Peyer's patch (tissue), 4 donors: Measurements from ENCODE around the gene FBXO21. TPM values are rescaled to one million over a fixed set of nuclear protein-coding genes. Genes with fewer than 3 reads are reported as not detected.

Experiments
- DNase-seq, 3 donors: peaks; one replicate each; pipeline ENCODE4 v3.0.0-alpha.2; 2017 to 2019
- H3K27ac ChIP-seq, 4 donors: fragments of 200-600 bp; sonication (generic); one replicate each; pipeline ENCODE4 v1.5.1; 2016 to 2019
- H3K27me3 ChIP-seq, 2 donors: fragments of 200-600 bp; sonication (generic); one replicate each; pipeline ENCODE4 v1.5.1; 2019
- H3K36me3 ChIP-seq, 3 donors: fragments of 200-600 bp; sonication (generic); one replicate each; pipeline ENCODE4 v1.5.1; 2016 to 2019
- H3K4me1 ChIP-seq, 4 donors: fragments of 200-600 bp; sonication (generic); one replicate each; pipeline ENCODE4 v1.5.1; 2016 to 2019
- H3K4me3 ChIP-seq, 4 donors: fragments of 200-600 bp; sonication (generic); 1 replicate in 3 of 4; 2 replicates in 1 of 4; pipeline ENCODE4 v1.5.1; 2016 to 2019; ENCODE audit warnings: mild to moderate bottlenecking in 1 of 4
- H3K9me3 ChIP-seq, 4 donors: fragments of 200-600 bp; sonication (generic); one replicate each; pipeline ENCODE4 v1.5.1; 2016 to 2019; ENCODE audit warnings: mild to moderate bottlenecking in 1 of 4
- POLR2A ChIP-seq, 2 donors: fragments of 450-650 bp; IDR thresholded peaks; one replicate each; pipeline ENCODE4 v1.5.1; 2017; ENCODE audit warnings: antibody characterized with exemption in 2 of 2, mild to moderate bottlenecking in 2 of 2, moderate library complexity in 2 of 2
- total RNA-seq, 4 donors: library from RNA; depleted of rRNA; stranded (reverse); fragments of >200 nt; gene quantifications; one replicate each; pipeline ENCODE4 v1.1.0, GENCODE V29; 2016
- TF ChIP-seq, protein P1 (sequence below), 6 experiments: fragments of 450-650 bp in 4 of 6; fragments of 200-600 bp in 2 of 6; sonication (generic) in 1 of 6; IDR thresholded peaks; one replicate each; pipeline ENCODE4 v1.5.1; 2017 to 2019; ENCODE audit warnings: antibody characterized with exemption in 6 of 6, mild to moderate bottlenecking in 3 of 6, moderate library complexity in 1 of 6

FBXO21 gene
- total RNA-seq, 4 donors from 2014 or later = 42.5 to 115 (median 68.8) TPM

DNA sequence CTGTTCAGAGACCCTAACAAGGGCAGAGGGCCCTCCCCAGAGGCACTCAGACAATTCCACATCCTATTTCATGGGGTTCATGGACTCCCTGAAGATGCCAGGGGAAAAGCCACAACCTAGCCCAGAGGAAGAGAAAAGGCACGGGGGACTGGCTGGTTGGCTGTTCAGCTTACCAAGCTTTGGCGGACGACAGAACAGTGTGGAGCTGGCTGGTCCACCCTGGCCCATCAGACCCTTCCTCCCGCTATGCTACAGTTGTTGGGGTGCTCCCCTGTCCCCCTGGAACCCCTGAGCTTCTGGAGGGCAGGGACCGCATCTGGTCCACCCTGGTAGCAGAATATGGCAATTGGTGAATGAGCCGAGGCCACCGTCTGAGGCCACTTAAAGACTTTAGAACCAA is 97.4 kb downstream of the FBXO21 start:
- H3K9me3 ChIP-seq = no peaks in the 10 kb centered on the region
- H3K4me1 ChIP-seq = no peaks in the 10 kb centered on the region
- H3K36me3 ChIP-seq = no peaks in the 10 kb centered on the region
- H3K27ac ChIP-seq = no peak overlapping the region
- H3K4me3 ChIP-seq = no peak overlapping the region
- TF ChIP-seq, protein P1, sequence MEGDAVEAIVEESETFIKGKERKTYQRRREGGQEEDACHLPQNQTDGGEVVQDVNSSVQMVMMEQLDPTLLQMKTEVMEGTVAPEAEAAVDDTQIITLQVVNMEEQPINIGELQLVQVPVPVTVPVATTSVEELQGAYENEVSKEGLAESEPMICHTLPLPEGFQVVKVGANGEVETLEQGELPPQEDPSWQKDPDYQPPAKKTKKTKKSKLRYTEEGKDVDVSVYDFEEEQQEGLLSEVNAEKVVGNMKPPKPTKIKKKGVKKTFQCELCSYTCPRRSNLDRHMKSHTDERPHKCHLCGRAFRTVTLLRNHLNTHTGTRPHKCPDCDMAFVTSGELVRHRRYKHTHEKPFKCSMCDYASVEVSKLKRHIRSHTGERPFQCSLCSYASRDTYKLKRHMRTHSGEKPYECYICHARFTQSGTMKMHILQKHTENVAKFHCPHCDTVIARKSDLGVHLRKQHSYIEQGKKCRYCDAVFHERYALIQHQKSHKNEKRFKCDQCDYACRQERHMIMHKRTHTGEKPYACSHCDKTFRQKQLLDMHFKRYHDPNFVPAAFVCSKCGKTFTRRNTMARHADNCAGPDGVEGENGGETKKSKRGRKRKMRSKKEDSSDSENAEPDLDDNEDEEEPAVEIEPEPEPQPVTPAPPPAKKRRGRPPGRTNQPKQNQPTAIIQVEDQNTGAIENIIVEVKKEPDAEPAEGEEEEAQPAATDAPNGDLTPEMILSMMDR (IDR thresholded peaks at IDR 0.05) = no peak
- TF ChIP-seq POLR2A (IDR thresholded peaks at IDR 0.05) = no peak
- peak in 1 of 3 donors; percentile 13 for DNase-seq
- no peaks in the 10 kb centered on the region for H3K27me3 ChIP-seq

DNA sequence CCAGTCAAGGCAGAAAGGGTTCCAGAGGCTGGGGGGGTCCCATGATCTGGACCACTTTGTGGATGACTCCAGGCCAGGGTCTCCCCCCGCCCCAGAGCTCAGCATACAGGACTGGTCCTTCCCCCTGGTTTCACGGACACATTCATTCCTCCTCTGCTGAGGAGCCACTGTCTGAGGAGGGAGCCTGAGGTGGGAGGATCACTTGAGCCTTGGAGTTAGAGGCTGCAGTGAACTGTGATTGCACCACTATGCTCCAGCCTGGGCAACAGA is 97.8 kb downstream of the FBXO21 start:
- no peak for DNase-seq
- Histone ChIP-seq H3K36me3 (no peaks in the 10 kb centered on the region), H3K9me3 (no peaks in the 10 kb centered on the region), H3K27ac (no peak overlapping the region), H3K4me1 (no peaks in the 10 kb centered on the region), H3K27me3 (no peaks in the 10 kb centered on the region), H3K4me3 (no peak overlapping the region)
- no peak for TF ChIP-seq POLR2A (IDR thresholded peaks at IDR 0.05)
- TF ChIP-seq, protein P1 (IDR thresholded peaks at IDR 0.05) = no peak

Other genes with a start within 250 kb of the FBXO21 start
- 10 to 100 TPM in 1 of 4 donors, 1 to 10 TPM in 3; 1.8 to 32.2 (median 3.2) TPM for gene TESC, start 91.1 kb downstream of the FBXO21 start, total RNA-seq
- gene NOS1, start 171.2 kb upstream of the FBXO21 start, total RNA-seq = under 1 TPM in 2 of 4 donors, not detected in 2; 0.40 to 0.57 TPM